HepG2 (cell line): ENCODE results near the gene SOX11. TPM values are rescaled to one million over a fixed set of nuclear protein-coding genes. Genes with fewer than 3 reads are reported as not detected.

ENCODE experiments used
- ATAC-seq: fragments of 200-7000 bp; cut with Tn5 transposase; 3 replicates; pipeline ENCODE4 v1.9.1; 2020; ENCODE audit warnings: mild to moderate bottlenecking, moderate library complexity
- BruUV-seq: library from RNA; stranded (reverse); fragments of 400-500 nt; replicated peaks from 2 replicates; lab custom pipeline; 2021; lab: Mats Ljungman, UMichigan
- CTCF ChIA-PET: fragments of 300-600 bp; formaldehyde crosslinking; extraction: SDS; loops from one replicate; lab custom pipeline; 2021; ENCODE audit warnings: low total read pairs, inconsistent platforms, low intra/inter-chr PET ratio; lab: Yijun Ruan, JAX
- POLR2A ChIA-PET: fragments of 350-600 bp; sonication (Branson Sonifier 250); formaldehyde crosslinking; loops from one replicate; lab custom pipeline; 2020; ENCODE audit warnings: antibody characterized with exemption, inconsistent platforms; lab: Yijun Ruan, JAX
- DNase-seq: peaks from one replicate; pipeline ENCODE4 v3.0.0-alpha.2; 2015; ENCODE audit warnings: low spot score
- FAIRE-seq: peaks from 3 replicates; lab custom pipeline; 2011; peaks lifted over from hg19 to GRCh38; lab: Jason Lieb, UNC
- H2AFZ ChIP-seq: one replicate; pipeline ENCODE4 v1.6.1; 2011; ENCODE audit warnings: low read length, inconsistent platforms
- H3K27ac ChIP-seq: fragments of 300-600 bp; 3 replicates; pipeline ENCODE4 v1.8.0; 2011; ENCODE audit warnings: mixed run types, mild to moderate bottlenecking, mixed read lengths, low read length, inconsistent platforms; ENCODE audit not compliant: insufficient read depth; ENCODE audit errors: extremely low read length
- H3K27me3 ChIP-seq, 2 experiments: fragments of 200-600 bp in 1 of 2; 2 replicates in 1 of 2; 3 replicates in 1 of 2; pipeline versions ENCODE4 v1.6.0 to v1.8.0; 2011; ENCODE audit warnings: low read length in 2 of 2, mild to moderate bottlenecking in 2 of 2, moderate library complexity in 2 of 2, inconsistent platforms in 1 of 2; ENCODE audit not compliant: insufficient read depth in 2 of 2, control insufficient read depth in 1 of 2
- H3K36me3 ChIP-seq, 2 experiments: fragments of 200-600 bp in 1 of 2; replicated peaks in 1 of 2; 2 replicates in 1 of 2; 3 replicates in 1 of 2; pipeline versions ENCODE4 v1.5.1 to v1.8.0; 2011; ENCODE audit warnings: low read length in 2 of 2, inconsistent platforms in 1 of 2; ENCODE audit not compliant: insufficient read depth in 2 of 2, control insufficient read depth in 1 of 2
- H3K4me1 ChIP-seq: 2 replicates; pipeline ENCODE4 v1.5.1; 2012; ENCODE audit warnings: low read length, inconsistent platforms; ENCODE audit not compliant: insufficient read depth
- H3K4me2 ChIP-seq: 2 replicates; pipeline ENCODE4 v1.6.0; 2011; ENCODE audit warnings: low read depth, low read length, inconsistent platforms
- H3K4me3 ChIP-seq, 3 experiments: fragments of 200-600 bp in 1 of 3; sonication (generic), shearing (Covaris generic) in 1 of 3; replicated peaks in 1 of 3; 2 replicates each; pipeline ENCODE4 v1.5.1; 2011 to 2016; ENCODE audit warnings: low read length in 3 of 3, inconsistent platforms in 2 of 3, low read depth in 2 of 3, mild to moderate bottlenecking in 2 of 3, control low read depth in 1 of 3, mixed read lengths in 1 of 3; ENCODE audit not compliant: insufficient read depth in 1 of 3
- H3K79me2 ChIP-seq: one replicate; pipeline ENCODE4 v1.6.1; 2011; ENCODE audit warnings: low read length, inconsistent platforms; ENCODE audit not compliant: insufficient read depth
- H3K9ac ChIP-seq: 2 replicates; pipeline ENCODE4 v1.6.0; 2011; ENCODE audit warnings: mild to moderate bottlenecking, low read depth, low read length, inconsistent platforms; ENCODE audit not compliant: insufficient read depth
- H3K9me3 ChIP-seq: 2 replicates; pipeline ENCODE4 v1.5.1; 2012; ENCODE audit warnings: mild to moderate bottlenecking, low read length
- H4K20me1 ChIP-seq: 2 replicates; pipeline ENCODE4 v1.6.0; 2011; ENCODE audit warnings: inconsistent platforms, mild to moderate bottlenecking, low read length, moderate library complexity; ENCODE audit not compliant: insufficient read depth
- DPF2 ChIP-seq: sonication (generic); formaldehyde crosslinking; IDR thresholded peaks from 2 replicates; pipeline ENCODE4 v1.4.0; 2020; ENCODE audit warnings: mild to moderate bottlenecking, low read depth, missing genetic modification reagents, borderline replicate concordance
- ETV6 ChIP-seq: sonication (generic); formaldehyde crosslinking; conservative IDR thresholded peaks from 2 replicates; pipeline ENCODE4 v1.4.0; 2020; ENCODE audit warnings: missing genetic modification reagents
- HNRNPK ChIP-seq: fragments of 200-400 bp; formaldehyde crosslinking; IDR thresholded peaks from 2 replicates; pipeline ENCODE4 v1.6.1; 2018; ENCODE audit warnings: low read length, low read depth, moderate library complexity, mild to moderate bottlenecking; ENCODE audit not compliant: poor library complexity, severe bottlenecking
- MTA1 ChIP-seq: sonication (generic); formaldehyde crosslinking; IDR thresholded peaks from 2 replicates; pipeline ENCODE4 v1.4.0; 2020; ENCODE audit warnings: missing genetic modification reagents, mild to moderate bottlenecking, borderline replicate concordance
- SYNCRIP ChIP-seq: fragments of 200-400 bp; formaldehyde crosslinking; IDR thresholded peaks from 2 replicates; pipeline ENCODE4 v1.6.1; 2018; ENCODE audit warnings: mild to moderate bottlenecking, low read depth, low read length; ENCODE audit not compliant: insufficient read depth
- ZNF3 ChIP-seq: IDR thresholded peaks from 2 replicates; pipeline ENCODE4 v1.7.0; 2017; ENCODE audit warnings: inconsistent platforms
- ZNF432 ChIP-seq: sonication (generic); formaldehyde crosslinking; IDR thresholded peaks from 2 replicates; pipeline ENCODE4 v1.5.0; 2020; ENCODE audit warnings: missing genetic modification reagents, mild to moderate bottlenecking, borderline replicate concordance
- WGBS: methylation state at CpG from one replicate; pipeline ENCODE4 v1.1.6; 2017; ENCODE audit warnings: low lambda C conversion rate; 5-methylcytosine and 5-hydroxymethylcytosine counted together
- in situ Hi-C: cut with HindIII; loops from 2 replicates; pipeline ENCODE4 v1.10.0; 2017; ENCODE audit warnings: low pct_unique_long_range_greater_than_20kb; ENCODE audit not compliant: extremely low pct_ligation_motif_present
- intact Hi-C: fragments of 100-400 bp; cut with micrococcal nuclease; formaldehyde crosslinking; loops from one replicate; pipeline ENCODE4 v1.10.0; 2022; ENCODE audit not compliant: unreplicated experiment
- polyA plus RNA-seq, 8 experiments: library from polyadenylated mRNA; depleted of rRNA in 3 of 8; stranded (reverse) in 7 of 8; unstranded in 1 of 8; fragments of >200 nt; fragmentation: Illumina TruSeq in 4 of 8; extraction: Trizol in 4 of 8; gene quantifications; 2 replicates each; pipeline versions ENCODE4 v1.2.1 to v1.2.3, GENCODE V29; 2011 to 2016; ENCODE audit warnings: low read depth in 4 of 8, missing spikeins in 1 of 8, mixed read lengths in 1 of 8; ENCODE audit not compliant: insufficient read depth in 1 of 8
- total RNA-seq, 5 experiments: library from RNA; depleted of rRNA; stranded (reverse); fragments of >200 nt; fragmentation: Illumina TruSeq; extraction: Trizol; gene quantifications; 2 replicates each; pipeline ENCODE4 v1.2.3, GENCODE V29; 2016; ENCODE audit warnings: low read depth in 1 of 5
- TF ChIP-seq, protein P1 (sequence below): sonication (generic); formaldehyde crosslinking; IDR thresholded peaks from 2 replicates; pipeline ENCODE4 v1.4.0; 2020; ENCODE audit warnings: missing genetic modification reagents, borderline replicate concordance
- TF ChIP-seq, protein P2 (sequence below): sonication (generic); formaldehyde crosslinking; conservative IDR thresholded peaks from 2 replicates; pipeline ENCODE4 v1.8.1; 2023; ENCODE audit warnings: missing genetic modification reagents

Gene SOX11
- total and polyA plus RNA-seq, 2 of the 13 experiments (the other 11 are each of a cell fraction or from before 2014, with no cell fraction given): not detected

DNA sequence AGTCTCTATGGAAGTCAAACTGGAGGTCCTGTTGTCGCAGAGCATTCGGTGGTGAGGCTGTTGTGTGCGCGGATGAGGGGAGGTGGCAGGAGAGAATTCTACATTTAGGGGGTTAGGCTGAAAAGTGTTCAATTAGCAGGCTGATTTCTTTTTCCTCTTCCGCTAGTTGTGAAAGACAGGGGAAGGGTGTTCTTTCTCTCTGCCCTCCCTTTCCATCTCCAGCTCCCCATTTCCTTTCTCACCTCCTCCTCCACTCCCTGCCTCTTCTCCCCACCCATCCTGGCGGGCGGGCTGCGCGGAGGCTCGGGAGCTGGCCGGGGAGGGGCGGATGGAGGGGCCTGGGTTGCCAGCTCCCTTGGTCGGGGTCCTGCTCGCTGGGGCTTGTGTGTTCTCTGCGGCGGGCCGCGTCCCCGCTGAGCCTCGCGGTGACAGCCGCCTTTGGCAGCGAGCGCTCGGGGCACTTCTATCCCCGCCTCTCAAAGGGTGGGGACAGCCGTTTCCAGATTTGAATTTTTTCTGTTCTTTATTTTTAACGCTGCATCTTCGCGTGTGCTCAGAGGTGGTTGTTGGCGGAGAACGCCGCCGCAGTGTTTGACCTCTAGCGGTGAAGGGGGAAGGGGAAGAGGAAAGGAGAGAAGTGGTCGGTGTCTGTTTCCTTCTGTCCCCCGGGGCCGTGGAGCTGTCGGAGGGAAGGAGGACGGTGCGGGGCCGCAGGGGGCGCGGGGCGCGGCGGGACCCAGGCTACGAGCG lies 3.6 kb downstream of the SOX11 start:
- no peak overlapping the region for H3K4me3 ChIP-seq
- H3K27ac ChIP-seq: no peak overlapping the region
- H3K4me1 ChIP-seq: no peaks in the 10 kb centered on the region
- H3K79me2 ChIP-seq: no peaks in the 10 kb centered on the region
- no peak for DNase-seq
- H2AFZ ChIP-seq: no peak overlapping the region
- no peak overlapping the region for H3K4me2 ChIP-seq
- peaks cover 0 to 14% of the 10 kb centered on the region in 2 experiments; a peak in 2 of 5 replicates for H3K27me3 ChIP-seq
- ChIA-PET POLR2A (no interaction called here), CTCF (no interaction called here)
- BruUV-seq: no TSS peak
- in situ Hi-C loops (no loop called here), intact Hi-C loops (no loop called here)
- TF ChIP-seq SYNCRIP (no peak), HNRNPK (peak; percentile 23)
- H3K9ac ChIP-seq: no peak overlapping the region
- 33% methylated on average over 49 of the region's 49 CpGs for WGBS
- FAIRE-seq: no peak
- peak; percentile 43 for ATAC-seq
- no peaks in the 10 kb centered on the region for H3K9me3 ChIP-seq
- no peaks in the 10 kb centered on the region for H3K36me3 ChIP-seq
- no peaks in the 10 kb centered on the region for H4K20me1 ChIP-seq

DNA sequence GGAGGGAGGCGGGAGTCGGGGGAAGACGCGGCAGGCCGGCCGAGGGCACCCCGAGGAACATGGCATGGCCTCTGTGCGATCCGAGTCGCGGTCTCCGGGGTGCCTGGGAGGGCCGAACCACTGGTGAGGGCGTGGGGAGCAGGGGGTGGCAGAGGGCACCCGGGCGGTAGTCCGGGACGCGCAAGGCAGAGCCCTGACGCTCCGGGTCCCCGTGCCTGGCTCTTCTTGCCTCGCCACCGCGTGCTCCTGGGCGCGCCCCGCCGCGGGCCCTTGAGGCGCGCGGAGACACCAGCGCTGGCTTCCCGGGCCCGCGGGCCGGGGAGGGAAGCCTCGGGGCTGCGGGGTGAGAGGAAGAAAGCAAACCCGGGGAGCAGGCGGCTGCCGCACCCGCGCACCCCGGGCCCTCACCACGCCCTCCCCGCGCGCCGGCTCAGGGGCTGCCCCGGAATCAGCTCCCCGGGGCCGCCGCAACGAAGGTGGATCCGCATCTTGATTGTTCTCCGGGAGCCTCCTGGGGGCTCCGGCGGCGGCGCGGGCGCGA lies 4.3 kb downstream of the SOX11 start:
- no TSS peak for BruUV-seq
- ChIA-PET CTCF (no interaction called here), POLR2A (no interaction called here)
- Histone ChIP-seq H3K4me1 (no peaks in the 10 kb centered on the region), H3K79me2 (no peaks in the 10 kb centered on the region), H3K9ac (no peak overlapping the region), H3K27ac (no peak overlapping the region), H3K4me3 (no peak overlapping the region), H2AFZ (no peak overlapping the region), H4K20me1 (no peaks in the 10 kb centered on the region), H3K4me2 (no peak overlapping the region), H3K27me3 (peaks cover 0 to 14% of the 10 kb centered on the region in 2 experiments; a peak in 2 of 5 replicates), H3K36me3 (no peaks in the 10 kb centered on the region), H3K9me3 (no peaks in the 10 kb centered on the region)
- WGBS: 55% methylated on average over 21 of the region's 65 CpGs
- peak; percentile 32; the same call in 2 of the 3 replicates for ATAC-seq
- no peak for FAIRE-seq
- no peak for DNase-seq
- in situ Hi-C loops: no loop called here
- intact Hi-C loops: no loop called here
- no peak for TF ChIP-seq ZNF3 (CRISPR knock-in tag)
- TF ChIP-seq DPF2: no peak
- TF ChIP-seq, protein P1, sequence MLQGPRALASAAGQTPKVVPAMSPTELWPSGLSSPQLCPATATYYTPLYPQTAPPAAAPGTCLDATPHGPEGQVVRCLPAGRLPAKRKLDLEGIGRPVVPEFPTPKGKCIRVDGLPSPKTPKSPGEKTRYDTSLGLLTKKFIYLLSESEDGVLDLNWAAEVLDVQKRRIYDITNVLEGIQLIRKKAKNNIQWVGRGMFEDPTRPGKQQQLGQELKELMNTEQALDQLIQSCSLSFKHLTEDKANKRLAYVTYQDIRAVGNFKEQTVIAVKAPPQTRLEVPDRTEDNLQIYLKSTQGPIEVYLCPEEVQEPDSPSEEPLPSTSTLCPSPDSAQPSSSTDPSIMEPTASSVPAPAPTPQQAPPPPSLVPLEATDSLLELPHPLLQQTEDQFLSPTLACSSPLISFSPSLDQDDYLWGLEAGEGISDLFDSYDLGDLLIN (CRISPR knock-in tag): no peak
- TF ChIP-seq, protein P2, sequence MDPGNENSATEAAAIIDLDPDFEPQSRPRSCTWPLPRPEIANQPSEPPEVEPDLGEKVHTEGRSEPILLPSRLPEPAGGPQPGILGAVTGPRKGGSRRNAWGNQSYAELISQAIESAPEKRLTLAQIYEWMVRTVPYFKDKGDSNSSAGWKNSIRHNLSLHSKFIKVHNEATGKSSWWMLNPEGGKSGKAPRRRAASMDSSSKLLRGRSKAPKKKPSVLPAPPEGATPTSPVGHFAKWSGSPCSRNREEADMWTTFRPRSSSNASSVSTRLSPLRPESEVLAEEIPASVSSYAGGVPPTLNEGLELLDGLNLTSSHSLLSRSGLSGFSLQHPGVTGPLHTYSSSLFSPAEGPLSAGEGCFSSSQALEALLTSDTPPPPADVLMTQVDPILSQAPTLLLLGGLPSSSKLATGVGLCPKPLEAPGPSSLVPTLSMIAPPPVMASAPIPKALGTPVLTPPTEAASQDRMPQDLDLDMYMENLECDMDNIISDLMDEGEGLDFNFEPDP (CRISPR knock-in tag): no peak
- TF ChIP-seq ETV6 (CRISPR knock-in tag): no peak
- TF ChIP-seq ZNF432 (CRISPR knock-in tag): no peak
- no peak for TF ChIP-seq MTA1
